Stimulated activated CD8-positive, alpha-beta memory T cell treated with anti-CD3 and anti-CD28 coated beads, Interleukin-4, amount 100 ng/mL, for 1 hour (primary cell): ENCODE measurements around the gene SPSB1.

ENCODE experiments used
- DNase-seq, 2 donors: peaks; one replicate each; pipeline ENCODE4 v3.0.0-alpha.2; 2020; ENCODE audit warnings: low read depth in 2 of 2, low spot score in 1 of 2

Gene SPSB1

DNA sequence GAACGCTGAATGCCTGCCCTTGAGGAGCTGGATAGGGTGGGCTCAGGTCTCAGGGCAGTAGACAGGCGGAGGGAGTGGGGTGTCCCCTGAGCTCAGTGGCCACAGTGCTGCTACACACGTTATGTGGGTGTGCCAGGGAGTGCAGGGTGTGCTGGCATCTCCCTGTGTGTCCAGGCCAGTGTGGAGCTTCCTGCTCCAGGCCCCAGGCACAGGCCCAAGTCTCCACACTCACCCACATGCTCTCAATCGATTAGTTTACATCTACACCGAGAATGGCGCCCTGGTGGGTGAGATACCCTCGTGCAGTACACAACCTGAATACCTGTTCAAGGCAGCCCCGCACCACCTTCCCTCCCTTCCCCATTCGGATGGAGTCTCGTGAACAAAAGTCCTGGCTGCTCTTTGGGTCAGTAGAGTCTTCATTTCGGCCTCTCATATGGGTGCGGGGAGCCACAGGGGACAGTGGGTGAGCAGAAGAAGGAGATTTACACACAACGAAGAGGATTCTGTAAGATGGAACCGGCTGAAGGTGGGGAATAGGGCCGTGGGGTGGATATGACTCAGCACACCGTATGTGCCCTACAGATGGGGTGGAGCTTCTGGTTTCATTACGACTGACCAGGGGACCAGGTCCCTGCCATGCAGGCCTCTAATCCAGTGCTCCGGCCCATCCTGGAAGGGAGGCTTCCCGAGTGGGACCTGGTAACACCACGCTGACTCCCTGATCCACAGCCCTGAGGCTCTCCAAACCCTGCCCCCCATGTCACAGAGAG is 93.3 kb downstream of the SPSB1 start:
- DNase-seq = no peak

DNA sequence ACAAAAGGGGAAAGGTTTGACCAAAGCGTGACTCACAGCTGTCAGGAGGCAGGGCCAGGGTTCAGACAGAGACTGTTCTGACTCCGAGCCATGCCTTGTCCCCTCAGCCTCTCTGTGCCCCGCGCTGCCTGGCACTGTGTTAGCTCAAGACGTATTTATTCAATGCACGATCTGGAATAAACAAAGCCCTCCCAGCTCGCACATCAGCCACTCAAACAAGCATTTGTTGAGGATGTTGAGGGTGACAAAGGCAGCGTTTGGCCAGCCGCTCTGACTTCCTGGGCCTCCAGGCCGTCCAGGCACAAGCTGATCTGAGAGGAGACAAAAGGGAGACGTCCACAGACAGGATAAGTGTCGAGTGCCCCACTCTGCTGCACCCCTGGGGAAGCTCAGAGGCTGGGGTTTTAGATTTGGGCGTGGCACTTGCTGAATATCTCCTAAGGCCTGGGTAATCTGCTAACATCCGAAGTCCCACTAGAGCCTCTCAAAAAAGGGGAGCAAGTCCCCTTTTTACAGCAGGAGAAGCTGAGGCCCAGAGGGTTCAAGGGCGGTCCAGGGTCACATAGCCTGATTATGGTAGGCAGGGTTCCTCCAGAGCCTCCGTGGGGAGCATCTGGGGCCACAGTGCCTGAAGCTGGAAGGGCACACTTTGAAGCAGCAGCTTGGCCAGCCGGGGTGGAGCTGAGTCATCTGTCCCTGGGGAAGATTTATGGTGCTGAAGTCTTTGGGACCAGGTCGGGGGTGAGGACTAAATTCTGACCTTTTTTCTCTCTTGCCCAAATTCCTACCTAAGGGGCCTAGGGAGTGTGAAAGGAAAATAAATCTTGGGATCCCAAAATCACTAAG is 95.9 kb downstream of the SPSB1 start:
- DNase-seq = no peak

DNA sequence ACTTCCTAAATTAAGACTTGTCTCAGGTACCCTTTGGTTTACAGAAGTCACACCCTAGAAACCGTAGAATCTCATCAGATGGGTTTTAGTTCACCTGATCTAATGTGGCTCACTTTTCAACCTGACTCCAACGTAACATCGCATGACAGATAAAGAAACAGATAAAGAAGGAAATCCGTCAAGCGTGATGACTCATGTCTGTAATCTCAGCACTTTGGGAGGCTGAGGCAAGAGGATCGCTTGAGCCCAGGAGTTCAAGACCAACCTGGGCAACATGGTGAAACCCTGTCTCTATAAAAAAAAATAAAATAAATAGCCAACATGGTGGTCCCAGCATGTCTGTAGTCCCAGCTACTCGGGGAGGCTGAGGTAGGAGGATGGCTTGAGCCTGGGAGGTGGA is 97.3 kb downstream of the SPSB1 start:
- no peak for DNase-seq

DNA sequence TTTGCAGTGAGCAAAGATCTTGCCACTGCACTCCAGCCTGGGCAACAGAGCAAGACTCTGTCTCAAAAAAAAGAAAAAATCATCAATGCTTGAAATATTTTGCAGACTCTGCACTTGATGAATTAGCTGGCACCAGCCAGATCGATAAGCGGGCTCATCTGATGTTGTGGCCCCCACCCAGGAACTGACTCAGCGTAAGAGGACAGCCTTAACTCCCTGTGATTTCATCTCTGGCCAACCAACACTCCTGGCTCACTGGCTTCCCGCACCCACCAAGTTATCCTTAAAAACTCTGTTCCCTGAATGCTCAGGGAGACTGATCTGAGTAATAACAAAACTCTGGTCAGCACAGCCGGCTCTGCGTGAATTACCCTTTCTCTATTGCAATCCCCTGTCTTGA is 98.9 kb downstream of the SPSB1 start:
- no peak for DNase-seq

DNA sequence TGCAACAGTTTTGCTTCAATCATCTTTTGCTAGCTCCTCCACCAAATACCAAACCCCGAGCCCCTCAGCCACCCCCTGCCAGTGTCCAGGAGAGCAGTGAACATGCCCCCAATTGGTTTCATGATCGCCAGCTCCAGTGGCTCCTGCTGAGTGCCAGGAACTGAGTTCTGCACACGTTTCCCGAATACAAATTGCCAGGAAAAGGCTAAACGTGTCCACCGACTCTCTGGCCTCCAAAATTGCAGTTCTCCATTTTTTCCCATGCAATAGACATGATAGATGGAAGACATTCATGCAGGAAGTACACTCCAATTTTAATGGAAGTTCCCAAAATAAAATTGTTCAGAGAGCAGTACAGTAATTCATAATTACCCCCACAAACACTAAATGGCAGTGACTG is 101.3 kb downstream of the SPSB1 start:
- DNase-seq = no peak

DNA sequence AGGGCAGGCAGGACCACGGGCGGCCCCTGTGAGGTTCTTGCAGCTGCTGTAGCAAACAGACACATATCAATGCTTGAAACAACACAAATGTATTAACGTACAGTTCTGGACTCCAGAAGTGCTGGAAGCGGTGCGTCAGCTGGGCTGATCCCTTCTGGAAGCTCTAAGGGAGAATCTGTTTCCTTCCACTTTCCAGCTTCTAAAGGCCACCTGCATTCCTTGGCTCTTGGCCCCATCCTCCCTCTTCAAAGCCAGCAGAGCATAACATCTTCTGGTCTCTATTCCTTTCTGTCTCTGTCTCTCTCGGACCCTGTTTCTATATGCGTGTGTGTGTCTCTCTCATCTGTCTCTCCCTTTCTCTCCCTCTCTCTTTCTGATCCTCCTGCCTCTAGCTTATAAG is 102.3 kb downstream of the SPSB1 start:
- no peak for DNase-seq

DNA sequence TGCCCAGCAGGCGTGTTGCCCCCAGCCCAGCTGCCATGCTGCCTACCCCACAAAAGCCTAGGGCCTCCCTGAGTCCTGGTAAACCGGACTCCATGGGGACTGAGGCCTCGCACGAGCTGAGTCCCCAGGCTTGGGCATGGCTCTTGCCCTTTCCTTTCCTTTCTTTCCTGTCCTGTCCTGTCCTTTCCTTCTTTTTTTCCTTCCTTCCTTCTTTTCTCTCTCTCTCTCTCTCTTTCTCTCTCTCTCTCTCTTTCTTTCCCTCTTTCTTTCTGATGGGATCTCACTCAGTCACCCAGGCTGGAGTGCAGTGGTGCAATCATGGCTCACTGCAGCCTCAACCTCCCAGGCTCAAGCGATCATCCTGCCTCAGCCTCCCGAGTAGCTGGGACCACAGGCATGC is 104.4 kb downstream of the SPSB1 start:
- no peak for DNase-seq

DNA sequence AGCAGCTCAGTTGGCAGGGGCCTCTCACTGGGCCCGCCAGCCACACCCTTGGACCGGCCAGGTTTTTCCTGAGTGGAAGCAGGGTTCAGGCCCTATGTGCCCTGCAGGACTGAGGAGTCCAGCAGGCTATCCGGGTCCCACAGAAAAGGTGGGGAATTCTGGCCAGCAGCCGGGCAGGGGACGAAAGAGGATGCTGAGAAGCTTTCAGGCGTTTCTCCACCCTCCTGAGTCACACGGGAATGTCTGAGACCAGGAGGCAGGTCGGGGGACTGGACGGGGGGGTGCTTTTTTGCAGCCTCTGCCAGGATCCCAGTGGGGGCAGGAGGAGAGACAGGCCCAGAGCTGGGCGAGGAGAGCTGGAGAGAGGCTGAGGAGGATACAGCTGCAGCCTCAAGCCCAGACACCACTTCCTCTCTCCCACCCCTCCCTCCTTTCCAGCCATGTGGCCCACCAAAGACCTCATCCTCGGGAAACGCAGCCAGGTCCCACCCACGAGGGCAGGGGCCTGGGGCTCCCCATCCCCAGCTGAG is 105.4 kb downstream of the SPSB1 start:
- no peak for DNase-seq

DNA sequence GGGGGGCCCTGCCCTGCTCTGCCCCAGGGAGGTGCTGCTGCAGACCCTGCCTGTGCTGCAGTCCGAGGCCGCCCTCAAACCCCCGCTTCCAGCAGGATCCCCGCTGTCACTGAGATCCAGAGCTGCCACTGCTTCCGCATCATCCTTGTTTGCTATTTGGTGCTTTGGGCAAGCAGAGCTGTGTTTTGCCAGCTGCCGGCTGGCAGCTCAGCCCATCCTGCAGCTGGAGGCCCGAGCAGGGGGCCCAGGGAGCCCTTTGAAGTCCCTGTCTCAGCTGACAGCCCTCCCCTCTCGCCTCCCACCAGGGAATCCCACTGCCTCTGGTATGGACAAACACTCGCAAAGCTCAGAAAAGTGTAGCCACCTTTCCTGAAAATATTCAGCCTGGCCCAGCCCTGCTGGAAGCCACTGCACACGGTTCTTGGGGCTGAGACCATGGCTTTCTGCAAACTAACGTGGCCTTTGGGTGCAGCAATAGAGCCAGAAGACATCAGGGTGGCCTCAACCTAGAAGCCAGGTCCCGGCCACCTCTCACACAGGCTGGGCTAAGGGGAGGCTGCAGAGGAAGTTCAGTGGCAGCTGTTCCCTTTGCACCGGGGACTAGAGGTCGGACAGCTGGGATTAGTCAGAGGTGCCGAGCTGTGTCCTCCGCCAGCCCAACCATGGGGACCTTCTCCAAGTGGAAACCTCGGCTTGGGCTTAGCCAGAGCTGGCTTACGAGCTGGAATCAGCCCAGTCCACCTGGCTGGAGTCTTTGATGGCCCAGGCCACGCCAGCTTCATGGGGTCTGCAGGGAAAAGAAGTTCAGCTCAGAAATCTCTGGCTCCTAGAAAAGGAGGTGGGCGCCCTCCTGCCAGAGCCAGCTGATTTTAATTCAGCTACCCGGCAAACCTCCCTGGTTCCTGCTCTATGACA is 107.1 kb downstream of the SPSB1 start:
- no peak for DNase-seq

DNA sequence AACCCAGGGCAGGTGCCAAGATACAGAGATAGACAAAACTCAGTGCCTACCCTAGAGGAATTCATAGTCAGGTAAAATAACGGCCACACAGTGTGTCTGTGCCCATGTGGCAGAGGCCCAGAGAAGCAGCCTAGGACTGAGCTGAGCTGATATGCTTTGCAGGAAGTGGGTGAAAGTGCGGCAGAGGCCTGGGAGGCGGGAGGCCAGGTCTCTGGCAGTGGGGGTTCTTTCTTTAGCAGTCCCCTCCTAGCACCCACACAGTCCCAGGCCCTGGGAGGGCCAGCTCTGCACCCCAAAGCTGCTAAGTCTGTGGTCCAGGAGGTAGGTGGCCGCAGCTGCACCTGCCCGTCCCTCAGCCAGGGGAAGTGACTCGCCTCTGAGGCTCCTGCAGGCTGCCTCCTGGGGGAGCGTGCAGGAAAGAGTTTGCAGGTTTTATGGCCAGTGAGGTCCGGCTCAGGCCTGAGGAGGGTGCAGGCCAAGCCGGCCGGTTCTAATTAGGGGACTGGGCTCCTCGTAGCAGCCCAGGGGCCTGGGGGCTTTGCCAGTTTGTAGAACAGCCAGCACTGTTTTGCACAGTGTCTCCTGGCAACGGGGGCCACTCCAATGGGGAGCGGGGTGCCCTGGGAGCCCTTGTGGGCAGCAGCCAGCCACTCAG is 107.9 kb downstream of the SPSB1 start:
- DNase-seq = no peak

DNA sequence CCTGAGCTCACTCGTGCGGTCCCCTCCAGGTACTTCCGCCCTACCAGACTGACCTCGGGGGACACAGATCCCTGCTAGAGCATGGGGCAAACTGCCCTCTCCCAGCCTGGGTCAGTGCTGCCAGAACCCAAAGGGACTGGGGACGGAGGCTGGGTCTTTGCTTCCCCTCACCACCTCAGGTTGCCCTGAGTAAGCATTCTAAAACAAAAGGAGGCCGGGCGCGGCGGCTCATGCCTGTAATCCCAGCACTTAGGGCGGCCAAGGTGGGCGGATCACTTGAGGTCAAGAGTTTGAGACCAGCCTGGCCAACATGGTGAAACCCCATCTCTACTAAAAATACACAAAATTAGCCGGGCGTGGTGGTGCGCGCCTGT is 108.4 kb downstream of the SPSB1 start:
- no peak for DNase-seq

DNA sequence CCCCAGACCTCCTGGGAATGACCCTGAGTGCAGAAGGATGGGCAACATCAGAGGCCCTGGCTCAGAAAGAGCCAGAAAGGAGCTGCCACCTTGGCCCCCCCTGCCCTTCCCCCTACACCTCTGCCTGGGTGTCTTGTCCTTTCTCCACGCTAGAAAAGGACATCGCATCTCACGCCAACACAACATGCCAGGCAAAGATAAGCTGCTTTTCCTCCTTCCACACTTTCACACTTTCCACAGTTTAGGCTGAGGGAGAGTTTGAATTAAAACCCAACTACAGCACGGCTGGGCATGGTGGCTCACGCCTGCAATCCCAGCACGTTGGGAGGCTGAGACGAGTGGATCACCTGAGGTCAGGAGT is 109.5 kb downstream of the SPSB1 start:
- no peak for DNase-seq

DNA sequence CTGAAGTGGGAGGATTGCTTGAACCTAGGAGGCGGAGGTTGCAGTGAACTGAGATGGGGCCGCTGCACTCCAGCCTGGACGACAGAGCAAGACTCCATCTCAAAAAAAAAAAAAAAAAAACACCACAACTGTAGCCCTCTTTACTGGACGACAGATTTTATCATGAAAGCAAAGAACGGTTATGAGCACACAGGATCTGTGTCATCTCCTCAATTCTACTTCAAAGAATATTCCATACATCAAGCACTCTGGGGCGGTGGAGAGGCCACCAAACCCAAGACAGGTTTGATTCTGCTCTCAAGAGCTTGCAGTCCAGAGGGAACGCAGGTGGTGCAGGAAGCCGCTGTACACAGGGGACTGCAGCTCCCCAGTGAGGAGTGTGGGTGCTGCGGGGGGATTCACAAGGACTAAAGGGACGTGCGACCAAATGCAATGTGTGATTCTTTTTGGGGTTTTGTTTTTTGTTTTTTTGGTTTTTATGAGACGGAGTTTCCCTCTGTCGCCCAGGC is 110.1 kb downstream of the SPSB1 start:
- DNase-seq = no peak

DNA sequence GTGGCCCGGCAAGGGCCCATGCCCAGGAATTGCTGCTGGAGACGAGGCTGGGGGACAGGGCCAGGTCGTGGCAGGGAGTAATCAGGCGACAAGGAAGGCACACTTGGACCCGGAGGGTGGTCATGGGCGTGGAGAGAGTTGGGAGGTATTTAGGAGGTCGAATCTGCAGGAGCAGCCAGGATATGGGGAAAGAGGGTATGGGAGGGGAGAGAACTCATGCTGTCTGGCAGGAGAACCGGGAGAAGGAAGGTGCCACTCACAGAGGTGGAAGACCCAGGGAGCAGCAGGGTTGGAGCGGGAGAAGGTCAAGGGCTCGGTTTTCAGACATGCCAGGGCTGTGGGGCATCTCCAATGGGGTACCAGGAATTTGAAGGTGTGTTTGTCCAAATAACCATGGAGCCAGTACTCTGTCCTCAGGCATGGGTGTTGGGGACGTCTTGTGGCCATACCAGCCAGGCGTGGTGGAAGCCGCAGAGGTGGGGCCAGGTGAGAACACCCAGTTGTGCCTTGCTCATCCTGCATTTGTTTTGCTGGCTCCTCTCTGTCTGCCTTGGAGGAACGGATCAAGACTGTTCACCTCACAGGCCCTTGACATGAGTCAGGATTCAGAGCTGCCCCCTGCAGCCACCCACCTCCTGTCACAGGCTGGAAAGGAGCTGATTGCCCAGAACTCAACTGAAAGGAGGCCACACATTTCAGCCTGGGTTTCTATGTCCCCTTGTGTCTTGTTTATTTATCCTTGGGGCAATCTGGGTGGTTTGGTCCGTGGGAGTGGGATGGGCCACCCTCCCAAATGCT is 111.6 kb downstream of the SPSB1 start:
- DNase-seq = no peak

DNA sequence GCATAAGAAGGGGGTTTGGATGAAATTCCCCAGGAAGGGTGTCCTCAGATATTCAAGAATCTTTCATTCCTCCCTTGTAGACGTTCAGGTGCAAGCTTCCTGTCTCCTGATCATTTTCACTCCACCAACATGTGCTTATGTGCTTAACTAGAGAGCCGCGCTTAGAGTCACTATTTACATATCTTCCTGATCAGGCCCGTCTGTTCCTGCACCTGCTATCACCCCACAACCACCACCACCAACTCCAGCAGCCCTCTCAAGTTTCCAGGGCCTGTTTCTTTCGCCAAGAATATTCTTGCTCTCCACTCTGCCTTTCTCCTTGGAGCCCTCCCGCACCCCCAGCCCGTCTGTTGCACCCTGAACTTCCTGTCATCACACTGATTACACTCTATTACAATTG is 113.4 kb downstream of the SPSB1 start:
- DNase-seq = no peak

DNA sequence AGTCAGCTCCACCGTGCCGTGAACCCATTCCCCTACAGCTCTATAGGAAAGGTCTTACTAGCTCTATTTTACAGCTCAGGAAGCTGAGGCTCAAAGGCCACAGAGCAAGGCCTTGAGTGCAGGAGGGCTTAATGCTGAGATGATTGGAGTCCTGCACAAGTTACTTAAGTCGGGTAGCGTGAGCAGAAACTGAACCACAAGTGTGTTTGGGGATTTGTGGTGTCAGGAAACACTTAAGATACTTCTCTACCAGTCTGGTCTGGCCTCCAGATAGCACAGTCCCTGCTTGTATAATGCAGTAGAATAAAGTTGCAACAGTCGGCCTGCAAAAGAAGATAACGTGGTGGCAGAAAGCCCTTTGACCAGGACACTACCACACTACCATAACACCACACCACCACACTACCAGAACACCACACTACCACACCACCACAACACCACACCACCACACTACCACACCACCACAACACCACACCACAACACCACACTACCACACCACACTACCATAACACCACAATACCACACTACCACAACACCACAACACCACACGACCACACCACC is 118.1 kb downstream of the SPSB1 start:
- DNase-seq = no peak

DNA sequence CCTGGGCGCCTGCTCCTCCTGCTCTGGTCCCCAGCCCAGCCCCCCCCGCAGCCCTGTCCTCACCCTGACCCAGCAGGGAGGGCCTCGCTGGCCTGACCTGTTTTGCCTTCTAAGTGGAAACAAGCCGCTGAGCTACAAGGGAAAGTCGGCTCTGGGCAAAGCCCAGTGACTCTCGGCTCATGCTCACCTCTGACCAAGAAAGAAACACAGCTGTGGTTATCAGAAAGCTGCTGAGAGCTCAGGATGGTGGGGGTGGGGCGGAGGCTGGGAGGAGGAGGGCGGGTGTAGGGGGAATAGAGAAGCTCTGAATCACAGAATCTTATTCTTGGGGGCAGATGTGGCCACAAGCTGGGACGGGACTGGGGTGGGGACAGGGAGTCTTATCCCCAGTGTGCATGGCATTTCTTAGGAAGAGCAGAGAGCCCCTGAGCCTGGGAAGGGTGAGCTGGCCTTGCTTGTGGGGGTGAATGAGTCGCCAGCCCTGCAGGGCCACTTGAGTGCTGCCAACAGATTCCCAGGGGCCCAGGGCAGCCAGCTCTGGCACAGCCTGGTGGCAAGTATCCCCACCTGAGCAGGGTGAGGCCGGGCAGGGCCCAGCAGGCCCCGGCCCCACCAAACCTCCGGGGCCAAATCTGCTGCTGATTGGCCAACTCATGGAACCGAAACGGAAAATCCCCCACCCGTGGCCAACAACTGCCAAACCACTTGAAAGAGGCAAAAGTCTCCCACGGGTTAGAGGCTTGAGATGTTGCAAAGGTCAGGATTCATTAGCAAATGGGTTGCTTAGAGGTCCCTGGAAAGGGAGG is 120.6 kb downstream of the SPSB1 start:
- no peak for DNase-seq

DNA sequence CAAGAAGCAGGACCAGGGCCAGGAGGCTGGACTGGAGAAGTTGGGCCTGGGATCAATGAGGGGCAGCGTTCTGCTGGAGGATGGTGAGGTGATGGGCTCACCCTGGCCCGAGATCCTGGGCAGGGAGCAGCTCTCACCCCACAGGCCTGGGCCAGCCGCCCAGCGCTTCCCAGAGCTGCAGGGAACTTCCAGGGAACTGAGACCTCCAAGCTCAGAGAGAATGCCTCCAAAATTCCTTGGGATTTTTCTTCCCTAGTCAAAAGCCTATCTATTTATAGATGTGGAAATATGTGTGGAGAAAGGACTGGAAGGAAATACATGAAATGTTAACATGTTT is 121.2 kb downstream of the SPSB1 start:
- DNase-seq = no peak

DNA sequence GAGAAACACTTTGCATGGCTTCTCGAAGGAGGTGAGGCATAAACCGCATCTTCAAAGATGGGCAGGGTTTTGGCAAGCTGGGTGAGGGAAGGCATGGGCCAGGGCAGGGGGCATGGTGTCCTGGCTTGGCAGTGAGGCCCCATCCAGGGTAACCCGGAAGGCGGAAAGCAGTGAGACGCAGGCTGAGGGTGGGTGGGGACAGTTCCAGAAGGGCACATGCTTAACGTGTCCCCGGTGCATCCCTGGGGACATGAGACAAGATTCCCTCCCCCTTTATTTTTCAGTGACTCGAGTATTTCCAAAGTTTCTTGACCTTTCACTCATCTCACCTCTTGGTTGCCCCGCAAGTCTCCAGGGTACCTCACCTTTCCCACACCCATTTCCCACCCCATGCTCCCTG is 123.8 kb downstream of the SPSB1 start:
- no peak for DNase-seq
